ENCODE results near the gene ZNF169. TPM values are rescaled to one million over a fixed set of nuclear protein-coding genes. Genes with fewer than 3 reads are reported as not detected.

The ZNF169 gene
- total and polyA plus RNA-seq, 2 donors (not counting 1 experiment from before 2014, with no cell fraction given) = 1.8 to 3.5 TPM

DNA sequence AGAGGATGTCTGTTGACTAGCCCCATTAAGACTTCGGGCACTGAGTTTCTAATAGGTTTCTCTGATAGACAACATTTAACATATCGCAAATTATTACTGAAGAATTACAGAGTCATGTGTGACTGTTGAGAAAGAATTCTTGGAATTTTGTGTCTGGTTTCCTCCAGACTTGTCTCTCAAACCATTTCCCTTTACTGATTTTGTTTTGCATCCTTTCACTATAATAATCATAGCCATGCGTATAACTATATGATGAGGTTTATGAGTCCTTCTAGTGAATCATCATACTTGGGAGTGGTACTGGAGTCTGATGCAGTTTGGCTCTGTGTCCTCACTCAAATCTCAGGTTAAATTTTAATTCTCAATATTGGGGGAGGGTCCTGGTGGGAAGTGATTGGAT lies 27.0 kb downstream of the ZNF169 start:
- Histone ChIP-seq H3K36me3 (ENCODE audit: control insufficient read depth, insufficient read depth, low read length) (no peaks in the 10 kb centered on the region), H3K4me1 (ENCODE audit: control insufficient read depth, extremely low read depth, insufficient read depth, low read length) (no peaks in the 10 kb centered on the region), H3K4me3 (replicated peaks in 1 of 4; ENCODE audit: control extremely low read depth in 1 of 4, insufficient read depth in 1 of 4, low read depth in 3 of 4, low read length in 4 of 4) (no peak overlapping the region), H2AFZ (ENCODE audit: low read length) (no peak overlapping the region), H3K9ac (ENCODE audit: insufficient read depth, low read length) (no peak overlapping the region), H3K9me3 (ENCODE audit: control insufficient read depth, insufficient read depth, low read depth, low read length) (no peaks in the 10 kb centered on the region), H3K79me2 (ENCODE audit: control insufficient read depth, insufficient read depth, low read length) (no peaks in the 10 kb centered on the region), H3K27ac (ENCODE audit: insufficient read depth, low read length) (no peak overlapping the region), H3K4me2 (ENCODE audit: extremely low read depth, insufficient read depth, low read length) (no peak overlapping the region), H4K20me1 (ENCODE audit: control insufficient read depth, extremely low read depth, insufficient read depth, low read length) (no peaks in the 10 kb centered on the region), H3K27me3 (ENCODE audit: control insufficient read depth, insufficient read depth, low read length) (no peaks in the 10 kb centered on the region)
- no peak for DNase-seq (ENCODE audit: low read depth in 2 of 2)
- TF ChIP-seq EZH2 (IDR thresholded peaks at IDR 0.05; ENCODE audit: low read length, missing control alignments) = no peak
- TF ChIP-seq CTCF (conservative IDR thresholded peaks at IDR 0.05 in 1 of 2, IDR thresholded peaks at IDR 0.05 in 1 of 2; ENCODE audit: low read depth in 1 of 2, low read length in 2 of 2) = no peak

GRCh38 chr9:94287877-94288513 lies 28.9 kb downstream of the ZNF169 start:
- Histone ChIP-seq H3K4me3 (replicated peaks in 1 of 4; ENCODE audit: control extremely low read depth in 1 of 4, insufficient read depth in 1 of 4, low read depth in 3 of 4, low read length in 4 of 4) (no peak overlapping the region), H3K9me3 (ENCODE audit: control insufficient read depth, insufficient read depth, low read depth, low read length) (no peaks in the 10 kb centered on the region), H4K20me1 (ENCODE audit: control insufficient read depth, extremely low read depth, insufficient read depth, low read length) (no peaks in the 10 kb centered on the region), H3K36me3 (ENCODE audit: control insufficient read depth, insufficient read depth, low read length) (peaks cover 2% of the 10 kb centered on the region), H3K27ac (ENCODE audit: insufficient read depth, low read length) (no peak overlapping the region), H3K4me2 (ENCODE audit: extremely low read depth, insufficient read depth, low read length) (no peak overlapping the region), H3K4me1 (ENCODE audit: control insufficient read depth, extremely low read depth, insufficient read depth, low read length) (no peaks in the 10 kb centered on the region), H3K27me3 (ENCODE audit: control insufficient read depth, insufficient read depth, low read length) (no peaks in the 10 kb centered on the region), H3K79me2 (ENCODE audit: control insufficient read depth, insufficient read depth, low read length) (no peaks in the 10 kb centered on the region), H3K9ac (ENCODE audit: insufficient read depth, low read length) (no peak overlapping the region), H2AFZ (ENCODE audit: low read length) (no peak overlapping the region)
- TF ChIP-seq EZH2 (IDR thresholded peaks at IDR 0.05; ENCODE audit: low read length, missing control alignments) = no peak
- no peak for TF ChIP-seq CTCF (conservative IDR thresholded peaks at IDR 0.05 in 1 of 2, IDR thresholded peaks at IDR 0.05 in 1 of 2; ENCODE audit: low read depth in 1 of 2, low read length in 2 of 2)
- DNase-seq (ENCODE audit: low read depth in 2 of 2) = no peak

- DNase-seq (ENCODE audit: low read depth in 2 of 2) = peak in 1 of 2 donors; percentile 27
- H3K79me2 ChIP-seq (ENCODE audit: control insufficient read depth, insufficient read depth, low read length) = no peaks in the 10 kb centered on the region
- H3K27me3 ChIP-seq (ENCODE audit: control insufficient read depth, insufficient read depth, low read length) = no peaks in the 10 kb centered on the region
- no peaks in the 10 kb centered on the region for H3K4me1 ChIP-seq (ENCODE audit: control insufficient read depth, extremely low read depth, insufficient read depth, low read length)
- no peak overlapping the region for H2AFZ ChIP-seq (ENCODE audit: low read length)
- H3K36me3 ChIP-seq (ENCODE audit: control insufficient read depth, insufficient read depth, low read length) = peaks cover 2% of the 10 kb centered on the region
- no peak overlapping the region for H3K4me3 ChIP-seq (replicated peaks in 1 of 4; ENCODE audit: control extremely low read depth in 1 of 4, insufficient read depth in 1 of 4, low read depth in 3 of 4, low read length in 4 of 4)
- no peak overlapping the region for H3K27ac ChIP-seq (ENCODE audit: insufficient read depth, low read length)
- TF ChIP-seq EZH2 (IDR thresholded peaks at IDR 0.05; ENCODE audit: low read length, missing control alignments) (no peak), CTCF (conservative IDR thresholded peaks at IDR 0.05 in 1 of 2, IDR thresholded peaks at IDR 0.05 in 1 of 2; ENCODE audit: low read depth in 1 of 2, low read length in 2 of 2) (no peak)
- no peaks in the 10 kb centered on the region for H4K20me1 ChIP-seq (ENCODE audit: control insufficient read depth, extremely low read depth, insufficient read depth, low read length)
- H3K4me2 ChIP-seq (ENCODE audit: extremely low read depth, insufficient read depth, low read length) = no peak overlapping the region
- H3K9me3 ChIP-seq (ENCODE audit: control insufficient read depth, insufficient read depth, low read depth, low read length) = no peaks in the 10 kb centered on the region
- no peak overlapping the region for H3K9ac ChIP-seq (ENCODE audit: insufficient read depth, low read length)
Measured at GRCh38 chr9:94289691-94290090, 30.6 kb downstream of the ZNF169 start.
